HEK293 (cell line): ENCODE data around the gene BAX.

Source experiments
- CTCF ChIP-seq: fragments of 450-650 bp; formaldehyde crosslinking; IDR thresholded peaks from 2 replicates; pipeline ENCODE4 v1.5.1; 2016; ENCODE audit warnings: missing biosample characterization, missing genetic modification characterization
- FEZF1 ChIP-seq: fragments of 450-650 bp; formaldehyde crosslinking; IDR thresholded peaks from 2 replicates; pipeline ENCODE4 v1.5.1; 2016; ENCODE audit warnings: missing biosample characterization, missing genetic modification characterization
- GFI1B ChIP-seq: fragments of 450-650 bp; formaldehyde crosslinking; IDR thresholded peaks from 2 replicates; pipeline ENCODE4 v1.5.1; 2016; ENCODE audit warnings: missing biosample characterization, missing genetic modification characterization
- GLIS1 ChIP-seq: fragments of 450-650 bp; formaldehyde crosslinking; IDR thresholded peaks from 2 replicates; pipeline ENCODE4 v1.5.1; 2016; ENCODE audit warnings: missing biosample characterization, missing genetic modification characterization
- HOXA7 ChIP-seq: sonication (generic); formaldehyde crosslinking; IDR thresholded peaks from 2 replicates; pipeline ENCODE4 v1.8.1; 2022; ENCODE audit warnings: missing genetic modification reagents, borderline replicate concordance
- KLF16 ChIP-seq: fragments of 450-650 bp; formaldehyde crosslinking; IDR thresholded peaks from 2 replicates; pipeline ENCODE4 v1.5.1; 2017; ENCODE audit warnings: missing biosample characterization, missing genetic modification characterization
- KLF9 ChIP-seq: fragments of 450-650 bp; formaldehyde crosslinking; IDR thresholded peaks from 2 replicates; pipeline ENCODE4 v1.5.1; 2016; ENCODE audit warnings: missing biosample characterization, missing genetic modification characterization, low read depth
- PRDM1 ChIP-seq: fragments of 450-650 bp; formaldehyde crosslinking; IDR thresholded peaks from 2 replicates; pipeline ENCODE4; 2016; ENCODE audit warnings: missing biosample characterization, missing genetic modification characterization
- PRDM10 ChIP-seq: fragments of 450-650 bp; formaldehyde crosslinking; IDR thresholded peaks from 2 replicates; pipeline ENCODE4 v1.5.1; 2016; ENCODE audit warnings: missing biosample characterization, missing genetic modification characterization
- REPIN1 ChIP-seq: fragments of 450-650 bp; formaldehyde crosslinking; IDR thresholded peaks from 2 replicates; pipeline ENCODE4 v1.5.1; 2017; ENCODE audit warnings: missing biosample characterization, missing genetic modification characterization, low read depth
- SALL2 ChIP-seq: fragments of 450-650 bp; formaldehyde crosslinking; IDR thresholded peaks from 2 replicates; pipeline ENCODE4 v1.5.0; 2017; ENCODE audit warnings: missing biosample characterization, mild to moderate bottlenecking, missing genetic modification characterization, borderline replicate concordance
- ZBTB21 ChIP-seq: fragments of 450-650 bp; formaldehyde crosslinking; IDR thresholded peaks from 2 replicates; pipeline ENCODE4 v1.5.1; 2017; ENCODE audit warnings: missing biosample characterization, missing genetic modification characterization
- ZFP41 ChIP-seq: fragments of 450-650 bp; formaldehyde crosslinking; IDR thresholded peaks from 2 replicates; pipeline ENCODE4 v1.5.1; 2016; ENCODE audit warnings: missing biosample characterization, missing genetic modification characterization, borderline replicate concordance
- ZNF132 ChIP-seq: fragments of 450-650 bp; formaldehyde crosslinking; IDR thresholded peaks from 2 replicates; pipeline ENCODE4 v1.5.1; 2017; ENCODE audit warnings: missing biosample characterization, missing genetic modification characterization, borderline replicate concordance
- ZNF214 ChIP-seq: fragments of 450-650 bp; formaldehyde crosslinking; IDR thresholded peaks from 2 replicates; pipeline ENCODE4 v1.5.1; 2017; ENCODE audit warnings: missing biosample characterization, mild to moderate bottlenecking, missing genetic modification characterization, borderline replicate concordance
- ZNF335 ChIP-seq: fragments of 450-650 bp; formaldehyde crosslinking; conservative IDR thresholded peaks from 2 replicates; pipeline ENCODE4 v1.5.1; 2016; ENCODE audit warnings: missing biosample characterization, missing genetic modification characterization
- ZNF341 ChIP-seq: fragments of 450-650 bp; formaldehyde crosslinking; IDR thresholded peaks from 2 replicates; pipeline ENCODE4; 2016; ENCODE audit warnings: low read depth, missing biosample characterization, missing genetic modification characterization
- ZNF391 ChIP-seq: fragments of 450-650 bp; formaldehyde crosslinking; IDR thresholded peaks from 2 replicates; pipeline ENCODE4 v1.5.1; 2016; ENCODE audit warnings: low read depth, missing biosample characterization, missing genetic modification characterization, borderline replicate concordance
- ZNF571 ChIP-seq: fragments of 450-650 bp; formaldehyde crosslinking; IDR thresholded peaks from 2 replicates; pipeline ENCODE4 v1.5.0; 2017; ENCODE audit warnings: missing biosample characterization, missing genetic modification characterization
- ZNF621 ChIP-seq: fragments of 450-650 bp; formaldehyde crosslinking; IDR thresholded peaks from 2 replicates; pipeline ENCODE4 v1.5.1; 2017; ENCODE audit warnings: missing biosample characterization, missing genetic modification characterization
- ZNF791 ChIP-seq: fragments of 450-650 bp; formaldehyde crosslinking; IDR thresholded peaks from 2 replicates; pipeline ENCODE4 v1.5.1; 2016; ENCODE audit warnings: missing biosample characterization, missing genetic modification characterization
- ZNF843 ChIP-seq: fragments of 450-650 bp; formaldehyde crosslinking; IDR thresholded peaks from 2 replicates; pipeline ENCODE4 v1.5.1; 2016; ENCODE audit warnings: missing biosample characterization, missing genetic modification characterization
- TF ChIP-seq, protein P1 (sequence below): fragments of 450-650 bp; formaldehyde crosslinking; IDR thresholded peaks from 2 replicates; pipeline ENCODE4 v1.5.1; 2016; ENCODE audit warnings: missing biosample characterization, missing genetic modification characterization, borderline replicate concordance
- TF ChIP-seq, protein P2 (sequence below): fragments of 450-650 bp; formaldehyde crosslinking; IDR thresholded peaks from 2 replicates; pipeline ENCODE4 v1.5.0; 2017; ENCODE audit warnings: missing biosample characterization, missing genetic modification characterization, borderline replicate concordance
- TF ChIP-seq, protein P3 (sequence below): fragments of 450-650 bp; formaldehyde crosslinking; IDR thresholded peaks from 2 replicates; pipeline ENCODE4 v1.5.1; 2016; ENCODE audit warnings: missing biosample characterization, missing genetic modification characterization

BAX gene

DNA sequence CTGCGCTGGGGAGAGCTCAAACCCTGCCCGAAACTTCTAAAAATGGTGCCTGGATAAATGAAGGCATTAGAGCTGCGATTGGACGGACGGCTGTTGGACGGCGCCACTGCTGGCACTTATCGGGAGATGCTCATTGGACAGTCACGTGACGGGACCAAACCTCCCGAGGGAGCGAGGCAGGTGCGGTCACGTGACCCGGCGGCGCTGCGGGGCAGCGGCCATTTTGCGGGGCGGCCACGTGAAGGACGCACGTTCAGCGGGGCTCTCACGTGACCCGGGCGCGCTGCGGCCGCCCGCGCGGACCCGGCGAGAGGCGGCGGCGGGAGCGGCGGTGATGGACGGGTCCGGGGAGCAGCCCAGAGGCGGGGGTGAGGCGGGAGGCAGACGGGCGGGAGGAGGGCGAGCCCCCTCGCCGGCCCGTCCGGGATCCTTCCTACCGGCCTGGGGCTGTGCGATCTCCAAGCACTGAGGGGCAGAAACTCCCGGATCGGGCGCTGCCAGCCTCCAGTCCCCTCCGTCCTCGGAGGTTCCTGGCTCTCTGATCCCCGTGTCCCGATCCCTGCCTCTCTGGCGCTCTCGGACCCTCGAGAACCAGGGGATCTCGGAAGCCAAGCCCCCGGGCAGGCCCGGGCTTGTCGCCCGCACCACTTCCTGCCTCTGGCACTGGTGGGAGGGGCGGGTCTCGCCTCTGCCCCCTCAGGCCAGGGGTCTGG, at the start of gene BAX (continued):
- TF ChIP-seq ZNF214 (tag by site-specific recombination): no peak
- no peak for TF ChIP-seq PRDM1
- TF ChIP-seq, protein P1, sequence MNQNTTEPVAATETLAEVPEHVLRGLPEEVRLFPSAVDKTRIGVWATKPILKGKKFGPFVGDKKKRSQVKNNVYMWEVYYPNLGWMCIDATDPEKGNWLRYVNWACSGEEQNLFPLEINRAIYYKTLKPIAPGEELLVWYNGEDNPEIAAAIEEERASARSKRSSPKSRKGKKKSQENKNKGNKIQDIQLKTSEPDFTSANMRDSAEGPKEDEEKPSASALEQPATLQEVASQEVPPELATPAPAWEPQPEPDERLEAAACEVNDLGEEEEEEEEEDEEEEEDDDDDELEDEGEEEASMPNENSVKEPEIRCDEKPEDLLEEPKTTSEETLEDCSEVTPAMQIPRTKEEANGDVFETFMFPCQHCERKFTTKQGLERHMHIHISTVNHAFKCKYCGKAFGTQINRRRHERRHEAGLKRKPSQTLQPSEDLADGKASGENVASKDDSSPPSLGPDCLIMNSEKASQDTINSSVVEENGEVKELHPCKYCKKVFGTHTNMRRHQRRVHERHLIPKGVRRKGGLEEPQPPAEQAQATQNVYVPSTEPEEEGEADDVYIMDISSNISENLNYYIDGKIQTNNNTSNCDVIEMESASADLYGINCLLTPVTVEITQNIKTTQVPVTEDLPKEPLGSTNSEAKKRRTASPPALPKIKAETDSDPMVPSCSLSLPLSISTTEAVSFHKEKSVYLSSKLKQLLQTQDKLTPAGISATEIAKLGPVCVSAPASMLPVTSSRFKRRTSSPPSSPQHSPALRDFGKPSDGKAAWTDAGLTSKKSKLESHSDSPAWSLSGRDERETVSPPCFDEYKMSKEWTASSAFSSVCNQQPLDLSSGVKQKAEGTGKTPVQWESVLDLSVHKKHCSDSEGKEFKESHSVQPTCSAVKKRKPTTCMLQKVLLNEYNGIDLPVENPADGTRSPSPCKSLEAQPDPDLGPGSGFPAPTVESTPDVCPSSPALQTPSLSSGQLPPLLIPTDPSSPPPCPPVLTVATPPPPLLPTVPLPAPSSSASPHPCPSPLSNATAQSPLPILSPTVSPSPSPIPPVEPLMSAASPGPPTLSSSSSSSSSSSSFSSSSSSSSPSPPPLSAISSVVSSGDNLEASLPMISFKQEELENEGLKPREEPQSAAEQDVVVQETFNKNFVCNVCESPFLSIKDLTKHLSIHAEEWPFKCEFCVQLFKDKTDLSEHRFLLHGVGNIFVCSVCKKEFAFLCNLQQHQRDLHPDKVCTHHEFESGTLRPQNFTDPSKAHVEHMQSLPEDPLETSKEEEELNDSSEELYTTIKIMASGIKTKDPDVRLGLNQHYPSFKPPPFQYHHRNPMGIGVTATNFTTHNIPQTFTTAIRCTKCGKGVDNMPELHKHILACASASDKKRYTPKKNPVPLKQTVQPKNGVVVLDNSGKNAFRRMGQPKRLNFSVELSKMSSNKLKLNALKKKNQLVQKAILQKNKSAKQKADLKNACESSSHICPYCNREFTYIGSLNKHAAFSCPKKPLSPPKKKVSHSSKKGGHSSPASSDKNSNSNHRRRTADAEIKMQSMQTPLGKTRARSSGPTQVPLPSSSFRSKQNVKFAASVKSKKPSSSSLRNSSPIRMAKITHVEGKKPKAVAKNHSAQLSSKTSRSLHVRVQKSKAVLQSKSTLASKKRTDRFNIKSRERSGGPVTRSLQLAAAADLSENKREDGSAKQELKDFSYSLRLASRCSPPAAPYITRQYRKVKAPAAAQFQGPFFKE (tag by site-specific recombination): no peak
- TF ChIP-seq ZNF621: no peak
- TF ChIP-seq KLF9 (tag by site-specific recombination): no peak; the same call in 1 of the 2 replicates
- no peak for TF ChIP-seq ZNF571 (tag by site-specific recombination)
- peak; percentile 79 for TF ChIP-seq ZNF843 (tag by site-specific recombination)
- TF ChIP-seq ZFP41 (tag by site-specific recombination): no peak
- TF ChIP-seq, protein P2, sequence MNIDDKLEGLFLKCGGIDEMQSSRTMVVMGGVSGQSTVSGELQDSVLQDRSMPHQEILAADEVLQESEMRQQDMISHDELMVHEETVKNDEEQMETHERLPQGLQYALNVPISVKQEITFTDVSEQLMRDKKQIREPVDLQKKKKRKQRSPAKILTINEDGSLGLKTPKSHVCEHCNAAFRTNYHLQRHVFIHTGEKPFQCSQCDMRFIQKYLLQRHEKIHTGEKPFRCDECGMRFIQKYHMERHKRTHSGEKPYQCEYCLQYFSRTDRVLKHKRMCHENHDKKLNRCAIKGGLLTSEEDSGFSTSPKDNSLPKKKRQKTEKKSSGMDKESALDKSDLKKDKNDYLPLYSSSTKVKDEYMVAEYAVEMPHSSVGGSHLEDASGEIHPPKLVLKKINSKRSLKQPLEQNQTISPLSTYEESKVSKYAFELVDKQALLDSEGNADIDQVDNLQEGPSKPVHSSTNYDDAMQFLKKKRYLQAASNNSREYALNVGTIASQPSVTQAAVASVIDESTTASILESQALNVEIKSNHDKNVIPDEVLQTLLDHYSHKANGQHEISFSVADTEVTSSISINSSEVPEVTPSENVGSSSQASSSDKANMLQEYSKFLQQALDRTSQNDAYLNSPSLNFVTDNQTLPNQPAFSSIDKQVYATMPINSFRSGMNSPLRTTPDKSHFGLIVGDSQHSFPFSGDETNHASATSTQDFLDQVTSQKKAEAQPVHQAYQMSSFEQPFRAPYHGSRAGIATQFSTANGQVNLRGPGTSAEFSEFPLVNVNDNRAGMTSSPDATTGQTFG (tag by site-specific recombination): no peak
- no peak for TF ChIP-seq REPIN1 (tag by site-specific recombination)
- TF ChIP-seq ZNF391 (tag by site-specific recombination): 0 out of 2 replicates have a peak, but pooled peaks have one; percentile 46
- no peak; the same call in 1 of the 2 replicates for TF ChIP-seq FEZF1 (tag by site-specific recombination)
- TF ChIP-seq KLF16: peak; percentile 62
- TF ChIP-seq ZBTB21 (tag by site-specific recombination): no peak
- no peak for TF ChIP-seq GFI1B (tag by site-specific recombination)
- no peak for TF ChIP-seq HOXA7 (CRISPR knock-in tag)
- peak; percentile 96 for TF ChIP-seq PRDM10 (tag by site-specific recombination)
- no peak for TF ChIP-seq SALL2 (tag by site-specific recombination)
- peak; percentile 27; the same call in 1 of the 2 replicates for TF ChIP-seq ZNF791 (tag by site-specific recombination)
- TF ChIP-seq ZNF341 (tag by site-specific recombination): peak; percentile 21; the same call in 1 of the 2 replicates
- peak; percentile 41 for TF ChIP-seq CTCF (tag by site-specific recombination)
- peak; percentile 56; the same call in 1 of the 2 replicates for TF ChIP-seq GLIS1 (tag by site-specific recombination)
- peak; percentile 93 for TF ChIP-seq ZNF335 (tag by site-specific recombination)
- TF ChIP-seq ZNF132 (tag by site-specific recombination): no peak
- TF ChIP-seq, protein P3, sequence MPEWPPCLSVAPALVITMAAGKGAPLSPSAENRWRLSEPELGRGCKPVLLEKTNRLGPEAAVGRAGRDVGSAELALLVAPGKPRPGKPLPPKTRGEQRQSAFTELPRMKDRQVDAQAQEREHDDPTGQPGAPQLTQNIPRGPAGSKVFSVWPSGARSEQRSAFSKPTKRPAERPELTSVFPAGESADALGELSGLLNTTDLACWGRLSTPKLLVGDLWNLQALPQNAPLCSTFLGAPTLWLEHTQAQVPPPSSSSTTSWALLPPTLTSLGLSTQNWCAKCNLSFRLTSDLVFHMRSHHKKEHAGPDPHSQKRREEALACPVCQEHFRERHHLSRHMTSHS: no peak
